GM21576 (cell line): ENCODE results near the gene CHSY1.
"Not testable (repeated sequence)": the region's sequence is repeated elsewhere in the genome, so short reads cannot be mapped to it uniquely, and the experiment has no call there.

Experiments
- ATAC-seq: cut with Tn5 transposase; IDR thresholded peaks from one replicate; pipeline ENCODE4 v1.9.1; 2021; ENCODE audit warnings: mild to moderate bottlenecking, moderate library complexity; ENCODE audit not compliant: unreplicated experiment

The CHSY1 gene

GRCh38 chr15:101246391-101246790 lies 5.5 kb downstream of the CHSY1 start:
- no peak for ATAC-seq

GRCh38 chr15:101244889-101245668 lies 6.8 kb downstream of the CHSY1 start:
- ATAC-seq, result no peak

GRCh38 chr15:101244036-101244781 lies 7.6 kb downstream of the CHSY1 start:
- no peak for ATAC-seq

GRCh38 chr15:101243420-101243819 lies 8.4 kb downstream of the CHSY1 start:
- no peak for ATAC-seq

- ATAC-seq, result no peak
Observed at GRCh38 chr15:101242999-101243336, 8.9 kb downstream of the CHSY1 start.

- peak; percentile 72 for ATAC-seq
Observed at GRCh38 chr15:101242160-101242998, 9.5 kb downstream of the CHSY1 start.

GRCh38 chr15:101240358-101240757 lies 11.5 kb downstream of the CHSY1 start:
- ATAC-seq, result no peak

GRCh38 chr15:101239724-101240136 lies 12.1 kb downstream of the CHSY1 start:
- ATAC-seq, result no peak

- ATAC-seq, result no peak
Observed at GRCh38 chr15:101237251-101237650, 14.6 kb downstream of the CHSY1 start.

GRCh38 chr15:101233651-101234280 lies 18.1 kb downstream of the CHSY1 start:
- no peak for ATAC-seq

GRCh38 chr15:101232677-101233076 lies 19.2 kb downstream of the CHSY1 start:
- no peak for ATAC-seq

GRCh38 chr15:101228313-101228712 lies 23.5 kb downstream of the CHSY1 start:
- ATAC-seq, result no peak

GRCh38 chr15:101225658-101226057 lies 26.2 kb downstream of the CHSY1 start:
- no peak for ATAC-seq

- ATAC-seq, result no peak
Observed at GRCh38 chr15:101221902-101222301, 29.9 kb downstream of the CHSY1 start.

GRCh38 chr15:101220060-101220459 lies 31.8 kb downstream of the CHSY1 start:
- no peak for ATAC-seq

- ATAC-seq, result no peak
Observed at GRCh38 chr15:101219441-101219840, 32.4 kb downstream of the CHSY1 start.

- no peak for ATAC-seq
Observed at GRCh38 chr15:101217446-101217845, 34.4 kb downstream of the CHSY1 start.

- no peak for ATAC-seq
Observed at GRCh38 chr15:101216100-101216499, 35.7 kb downstream of the CHSY1 start.

GRCh38 chr15:101215681-101216080 lies 36.2 kb downstream of the CHSY1 start:
- ATAC-seq, result no peak

GRCh38 chr15:101214435-101215097 lies 37.3 kb downstream of the CHSY1 start:
- not testable (repeated sequence) for ATAC-seq
